ENCODE measurements around the gene KRTAP9-6. TPM values are rescaled to one million over a fixed set of nuclear protein-coding genes. Genes with fewer than 3 reads are reported as not detected.

Gene KRTAP9-6
- total and polyA plus RNA-seq, 9 of the 15 experiments (the other 6 are each of a cell fraction or from before 2014, with no cell fraction given): not detected

- Histone ChIP-seq H3K9me1 (ENCODE audit: control insufficient read depth, insufficient read depth, low read length) (no peaks in the 10 kb centered on the region), H3K36me3 (ENCODE audit: control insufficient read depth, insufficient read depth, low read length) (no peaks in the 10 kb centered on the region), H3K27me3 (ENCODE audit: control insufficient read depth in 2 of 2, insufficient read depth in 2 of 2, low read length in 2 of 2) (peaks cover 0 to 2% of the 10 kb centered on the region in 2 experiments; a peak in 1 of 5 replicates), H3K4me3 (no peak overlapping the region), H4K20me1 (replicated peaks; ENCODE audit: control insufficient read depth, insufficient read depth, low read length) (no peaks in the 10 kb centered on the region), H3K4me1 (replicated peaks in 1 of 2; ENCODE audit: control insufficient read depth in 2 of 2, insufficient read depth in 2 of 2, low read length in 2 of 2) (no peaks in the 10 kb centered on the region), H3K9me3 (replicated peaks; ENCODE audit: control insufficient read depth, insufficient read depth, low read depth, low read length) (no peaks in the 10 kb centered on the region), H2AFZ (ENCODE audit: low read depth, low read length) (no peak overlapping the region), H3K9ac (ENCODE audit: insufficient read depth in 1 of 2, low read depth in 2 of 2, low read length in 2 of 2) (no peak overlapping the region), H3K27ac (ENCODE audit: extremely low read depth, low read depth, low read length) (no peak overlapping the region), H3K4me2 (ENCODE audit: insufficient read depth, low read length) (no peak overlapping the region), H3K79me2 (ENCODE audit: control insufficient read depth, insufficient read depth, low read length) (no peaks in the 10 kb centered on the region)
- 0% methylated on average over 1 of the region's 1 CpG for WGBS (ENCODE audit: insufficient coverage, low coverage, missing lambda C conversion rate)
- ATAC-seq: no peak
- in situ Hi-C loops (cut with MboI): no loop called here
- FAIRE-seq: no peak
- POLR2A ChIA-PET: no interaction called here
- DNase-seq (ENCODE audit: extremely low read depth in 1 of 4, low spot score in 3 of 4): peak in 1 of 4 experiments; percentile 0
- intact Hi-C loops (cut with micrococcal nuclease): no loop called here
- CTCF ChIA-PET (ENCODE audit: low intra/inter-chr PET ratio): no interaction called here
- no TSS peak for BruUV-seq (replicated peaks)
- TF ChIP-seq DMBX1 (CRISPR knock-in tag; IDR thresholded peaks at IDR 0.05; ENCODE audit: borderline replicate concordance) (no peak), RCOR1 (IDR thresholded peaks at IDR 0.05; ENCODE audit: borderline replicate concordance in 1 of 2, low read depth in 2 of 2, low read length in 2 of 2) (no peak), ZBTB5 (IDR thresholded peaks at IDR 0.05) (no peak), HOXB6 (CRISPR knock-in tag; IDR thresholded peaks at IDR 0.05; ENCODE audit: borderline replicate concordance) (no peak)
These were observed 13.9 kb upstream of the KRTAP9-6 start for GRCh38 chr17:41251261-41251660.
